Measurements from ENCODE around the gene RAB20. TPM values are rescaled to one million over a fixed set of nuclear protein-coding genes. Genes with fewer than 3 reads are reported as not detected.

The RAB20 gene
- total and polyA plus RNA-seq, 2 experiments from 2014 or later, result 2.7 to 6.4 TPM

DNA sequence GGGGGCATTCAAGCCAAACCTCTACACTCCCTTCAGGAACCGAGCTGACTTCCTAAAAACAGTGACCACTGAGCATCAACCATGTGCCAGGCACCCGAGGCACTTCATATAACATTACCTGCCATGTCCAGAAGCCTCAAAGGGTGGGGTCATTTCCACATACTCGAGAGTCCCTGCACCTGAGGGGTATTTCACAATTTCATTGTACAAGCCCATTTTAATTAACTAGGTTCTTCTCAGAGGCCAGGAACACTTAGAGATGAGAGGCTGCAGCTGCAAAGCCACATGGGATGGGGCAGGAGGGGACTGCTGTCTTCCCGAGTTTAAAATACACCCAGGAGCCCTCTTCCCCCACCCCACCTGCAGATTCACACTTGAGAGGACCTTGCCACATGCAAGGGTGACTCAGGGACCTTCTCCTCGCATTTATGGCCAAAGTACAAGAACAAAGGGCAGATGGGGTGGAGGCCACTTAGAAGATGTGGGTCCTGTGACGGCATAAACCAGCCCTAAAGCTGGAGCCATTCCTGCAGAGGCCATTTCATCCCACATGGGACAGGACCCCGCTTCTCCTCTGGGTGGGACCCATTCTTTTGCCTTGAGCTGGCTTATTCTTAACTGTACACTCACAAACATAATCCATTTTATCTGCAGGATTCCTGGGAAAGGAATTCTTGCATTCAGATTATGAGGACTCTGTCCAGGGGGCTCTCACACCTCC, 43.9 kb downstream of the RAB20 start:
- Histone ChIP-seq H3K27me3 (replicated peaks; ENCODE audit: insufficient read depth) (no peaks in the 10 kb centered on the region), H3K79me2 (ENCODE audit: insufficient read depth) (no peaks in the 10 kb centered on the region), H3K9me3 (ENCODE audit: low read depth) (no peaks in the 10 kb centered on the region), H3K36me3 (ENCODE audit: low read depth) (peaks cover 3% of the 10 kb centered on the region; the same call in 1 of the 2 replicates), H3K4me2 (ENCODE audit: unreplicated experiment) (no peak overlapping the region), H3K4me3 (no peak overlapping the region), H3K9me2 (ENCODE audit: insufficient read depth) (no peaks in the 10 kb centered on the region), H3K27ac (no peak overlapping the region), H3F3A (ENCODE audit: insufficient read depth) (no peaks in the 10 kb centered on the region; the same call in 1 of the 2 replicates), H3K9ac (no peak overlapping the region), H4K20me1 (ENCODE audit: insufficient read depth) (no peaks in the 10 kb centered on the region), H2AFZ (no peak overlapping the region), H3K4me1 (ENCODE audit: insufficient read depth) (peaks cover 10% of the 10 kb centered on the region)
- 72 to 80% methylated on average over 7 of the region's 7 CpGs for WGBS, 2 experiments (ENCODE audit: low coverage in 1 of 2, low lambda C conversion rate in 2 of 2, missing lambda C conversion rate in 2 of 2)
- in situ Hi-C loops (cut with MboI), result no loop called here
- no peak for DNase-seq
- no peak for TF ChIP-seq EZH2phosphoT487 (IDR thresholded peaks at IDR 0.05; ENCODE audit: insufficient read depth, low read depth)

DNA sequence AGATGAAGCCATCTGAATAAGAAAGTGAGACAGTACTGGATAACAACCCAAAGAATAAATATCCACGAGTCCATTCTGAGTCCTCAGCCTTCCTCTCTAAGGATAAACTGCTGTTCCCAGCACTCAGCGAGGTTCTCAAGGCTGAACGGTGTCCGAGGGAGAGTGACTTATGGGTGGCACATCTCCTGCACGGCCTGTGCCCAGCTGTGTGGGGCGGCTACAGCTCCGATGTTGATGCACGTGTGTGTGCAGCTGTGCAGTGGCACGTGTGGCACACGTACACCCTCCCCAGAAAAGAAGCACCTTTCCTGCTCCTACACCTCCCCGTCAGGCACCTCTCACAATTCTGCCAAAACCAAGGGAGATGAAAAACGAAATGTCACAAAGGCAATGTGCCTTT, 45.0 kb downstream of the RAB20 start:
- Histone ChIP-seq H3K27ac (no peak overlapping the region), H3F3A (ENCODE audit: insufficient read depth) (no peaks in the 10 kb centered on the region; the same call in 1 of the 2 replicates), H3K9me2 (ENCODE audit: insufficient read depth) (no peaks in the 10 kb centered on the region), H4K20me1 (ENCODE audit: insufficient read depth) (no peaks in the 10 kb centered on the region), H3K4me1 (ENCODE audit: insufficient read depth) (peaks cover 10% of the 10 kb centered on the region), H3K4me3 (no peak overlapping the region), H3K9ac (no peak overlapping the region), H2AFZ (no peak overlapping the region), H3K27me3 (replicated peaks; ENCODE audit: insufficient read depth) (no peaks in the 10 kb centered on the region), H3K79me2 (ENCODE audit: insufficient read depth) (no peaks in the 10 kb centered on the region), H3K36me3 (ENCODE audit: low read depth) (peaks cover 8% of the 10 kb centered on the region; the same call in 1 of the 2 replicates), H3K4me2 (ENCODE audit: unreplicated experiment) (no peak overlapping the region), H3K9me3 (ENCODE audit: low read depth) (no peaks in the 10 kb centered on the region)
- TF ChIP-seq EZH2 (IDR thresholded peaks at IDR 0.05; ENCODE audit: insufficient read depth, poor library complexity, severe bottlenecking) (no peak), EZH2phosphoT487 (IDR thresholded peaks at IDR 0.05; ENCODE audit: insufficient read depth, low read depth) (no peak)
- WGBS, 2 experiments (ENCODE audit: low coverage in 1 of 2, low lambda C conversion rate in 2 of 2, missing lambda C conversion rate in 2 of 2), result 67 to 68% methylated on average over 12 of the region's 12 CpGs
- in situ Hi-C loops (cut with MboI), result no loop called here
- no peak for DNase-seq

DNA sequence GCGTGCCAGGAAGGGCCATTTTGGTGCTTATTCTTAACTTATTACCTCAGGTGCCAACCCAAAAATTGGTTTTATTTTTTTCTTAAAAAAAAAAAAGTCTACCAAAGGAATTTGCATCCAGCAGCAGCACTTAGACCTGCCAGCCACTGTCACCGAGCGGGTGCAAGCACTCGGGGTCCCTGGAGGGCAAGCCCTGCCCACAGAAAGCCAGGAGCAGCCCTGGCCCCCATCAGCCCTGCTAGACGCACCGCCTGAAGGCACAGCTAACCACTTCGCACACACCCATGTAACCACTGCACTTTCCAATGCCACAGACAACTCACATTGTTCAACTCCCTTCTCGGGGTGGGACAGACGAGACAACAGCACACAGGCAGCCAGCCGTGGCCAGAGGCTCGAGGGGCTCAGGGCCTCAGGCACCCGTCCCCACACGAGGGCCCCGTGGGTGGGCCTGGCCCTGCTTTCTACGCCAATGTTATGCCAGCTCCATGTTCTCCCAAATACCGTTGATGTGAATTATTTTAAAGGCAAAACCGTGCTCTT, 49.3 kb downstream of the RAB20 start:
- in situ Hi-C loops (cut with MboI), result no loop called here
- Histone ChIP-seq H3K9ac (no peak overlapping the region), H3K9me3 (ENCODE audit: low read depth) (no peaks in the 10 kb centered on the region), H3K27me3 (replicated peaks; ENCODE audit: insufficient read depth) (no peaks in the 10 kb centered on the region), H3K27ac (no peak overlapping the region), H4K20me1 (ENCODE audit: insufficient read depth) (no peaks in the 10 kb centered on the region), H3K4me2 (ENCODE audit: unreplicated experiment) (no peak overlapping the region), H3K4me1 (ENCODE audit: insufficient read depth) (no peaks in the 10 kb centered on the region; the same call in 1 of the 2 replicates), H3K36me3 (ENCODE audit: low read depth) (peaks cover 17% of the 10 kb centered on the region; the same call in 1 of the 2 replicates), H3K79me2 (ENCODE audit: insufficient read depth) (no peaks in the 10 kb centered on the region), H3F3A (ENCODE audit: insufficient read depth) (peaks cover 7% of the 10 kb centered on the region), H3K4me3 (no peak overlapping the region), H3K9me2 (ENCODE audit: insufficient read depth) (no peaks in the 10 kb centered on the region), H2AFZ (no peak overlapping the region)
- WGBS, 2 experiments (ENCODE audit: low coverage in 1 of 2, low lambda C conversion rate in 2 of 2, missing lambda C conversion rate in 2 of 2), result 87 to 92% methylated on average over 17 of the region's 17 CpGs
- TF ChIP-seq EZH2phosphoT487 (IDR thresholded peaks at IDR 0.05; ENCODE audit: insufficient read depth, low read depth) (no peak), EZH2 (IDR thresholded peaks at IDR 0.05; ENCODE audit: insufficient read depth, poor library complexity, severe bottlenecking) (no peak)
- DNase-seq, result no peak

DNA sequence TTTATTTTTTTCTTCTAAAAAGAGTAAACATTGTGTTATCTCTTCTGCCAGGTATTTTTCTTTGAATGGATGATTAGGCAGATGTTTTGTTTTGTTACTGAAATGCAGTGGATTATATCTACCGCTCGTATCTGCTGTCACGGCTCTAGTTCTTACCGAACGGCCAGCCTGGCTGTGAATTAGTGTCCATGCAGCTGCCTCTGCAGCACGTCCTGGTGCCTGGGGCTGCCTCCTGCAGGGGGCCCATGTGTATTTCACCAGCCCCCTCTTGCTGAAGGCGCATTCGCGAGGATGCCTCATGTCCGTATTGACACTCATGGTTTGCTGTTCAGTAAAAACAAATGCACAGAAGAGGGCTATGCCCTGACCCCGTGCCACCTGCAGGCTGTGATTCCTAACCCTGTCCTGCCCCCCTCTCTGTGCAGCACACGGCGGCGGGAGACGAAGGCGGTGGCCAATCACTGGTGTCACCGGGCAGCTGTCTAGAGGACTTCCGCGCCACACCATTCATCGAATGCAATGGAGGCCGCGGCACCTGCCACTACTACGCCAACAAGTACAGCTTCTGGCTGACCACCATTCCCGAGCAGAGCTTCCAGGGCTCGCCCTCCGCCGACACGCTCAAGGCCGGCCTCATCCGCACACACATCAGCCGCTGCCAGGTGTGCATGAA, 49.9 kb downstream of the RAB20 start:
- WGBS, 2 experiments (ENCODE audit: low coverage in 1 of 2, low lambda C conversion rate in 2 of 2, missing lambda C conversion rate in 2 of 2), result 88 to 91% methylated on average over 30 to 31 of the region's 31 CpGs
- Histone ChIP-seq H2AFZ (no peak overlapping the region), H3F3A (ENCODE audit: insufficient read depth) (peaks cover 7% of the 10 kb centered on the region; the same call in 1 of the 2 replicates), H3K9me3 (ENCODE audit: low read depth) (no peaks in the 10 kb centered on the region), H3K36me3 (ENCODE audit: low read depth) (peaks cover 17% of the 10 kb centered on the region; the same call in 1 of the 2 replicates), H3K9me2 (ENCODE audit: insufficient read depth) (no peaks in the 10 kb centered on the region), H3K27ac (no peak overlapping the region), H3K4me3 (no peak overlapping the region), H3K9ac (no peak overlapping the region), H3K4me2 (ENCODE audit: unreplicated experiment) (no peak overlapping the region), H4K20me1 (ENCODE audit: insufficient read depth) (no peaks in the 10 kb centered on the region), H3K4me1 (ENCODE audit: insufficient read depth) (no peaks in the 10 kb centered on the region; the same call in 1 of the 2 replicates), H3K27me3 (replicated peaks; ENCODE audit: insufficient read depth) (no peaks in the 10 kb centered on the region), H3K79me2 (ENCODE audit: insufficient read depth) (no peaks in the 10 kb centered on the region)
- DNase-seq, result no peak
- in situ Hi-C loops (cut with MboI), result no loop called here
- TF ChIP-seq EZH2 (IDR thresholded peaks at IDR 0.05; ENCODE audit: insufficient read depth, poor library complexity, severe bottlenecking) (no peak), EZH2phosphoT487 (IDR thresholded peaks at IDR 0.05; ENCODE audit: insufficient read depth, low read depth) (no peak)
